H1 (cell line): Measurements from ENCODE around the gene TCF7. TPM values are rescaled to one million over a fixed set of nuclear protein-coding genes. Genes with fewer than 3 reads are reported as not detected.

Experiments
- CBX8 ChIP-seq: fragments of 300-800, 300-1000 bp; sonication (generic); IDR thresholded peaks from 2 replicates; pipeline ENCODE4 v1.7.1; 2016; ENCODE audit warnings: low read depth, low read length, borderline replicate concordance
- POLR2AphosphoS5 ChIP-seq: IDR thresholded peaks from 2 replicates; pipeline ENCODE4 v1.6.1; 2011; ENCODE audit warnings: low read depth, low read length
- polyA plus RNA-seq, 7 experiments: library from polyadenylated mRNA; depleted of rRNA in 3 of 7; stranded (reverse) in 5 of 7; unstranded in 2 of 7; fragments of >200 nt in 5 of 7; fragments of 200-250 nt in 2 of 7; gene quantifications; 1 replicate in 5 of 7; 2 replicates in 1 of 7; 4 replicates in 1 of 7; pipeline versions ENCODE4 v1.2.1 to v1.2.3, GENCODE V29; 2011 to 2013; ENCODE audit warnings: missing spikeins in 2 of 7, mixed read lengths in 2 of 7
- total RNA-seq: library from RNA; stranded (reverse); fragmentation: NEBNext Ultra II Directional; extraction: Animal tissue kit (Norgen Biotek cat#: 25700); gene quantifications from 2 replicates; pipeline ENCODE4 v1.2.1, GENCODE V29; 2021

The TCF7 gene
- total and polyA plus RNA-seq, 2 of the 8 experiments (the other 6 are each of a cell fraction or from before 2014, with no cell fraction given), result 4.7 to 8.5 TPM

DNA sequence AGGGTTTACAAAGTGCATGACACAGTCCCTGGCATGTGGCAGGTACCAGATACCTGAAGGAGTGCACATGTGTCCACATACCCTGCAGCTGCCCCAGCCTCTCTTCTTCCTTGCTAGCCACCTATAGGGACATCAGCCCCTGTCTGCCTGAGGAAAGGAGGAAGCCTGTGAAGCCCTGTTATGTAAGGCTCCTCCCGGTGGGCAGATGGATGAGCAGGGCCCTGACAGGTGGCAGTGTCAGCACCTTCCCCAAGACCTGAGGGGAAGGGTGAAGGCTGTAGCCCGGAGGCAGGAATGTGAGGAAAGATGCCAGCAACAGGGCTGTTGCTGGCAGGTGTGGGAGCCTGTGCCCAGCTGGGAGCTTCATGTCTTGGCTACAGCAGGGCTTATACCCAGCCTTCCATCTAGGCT lies 21.7 kb downstream of the TCF7 start (continued):
- TF ChIP-seq POLR2AphosphoS5 (no peak), CBX8 (no peak)
